Fibroblast of skin of left biceps (primary cell): ENCODE results near the gene KCNA1.
"Not testable (repeated sequence)": the region's sequence is repeated elsewhere in the genome, so short reads cannot be mapped to it uniquely, and the experiment has no call there.

Experiments
- DNase-seq, 2 experiments: peaks; one replicate each; pipeline ENCODE4 v3.0.0-alpha.2; 2013; ENCODE audit warnings: low read depth in 2 of 2

KCNA1 gene

DNA sequence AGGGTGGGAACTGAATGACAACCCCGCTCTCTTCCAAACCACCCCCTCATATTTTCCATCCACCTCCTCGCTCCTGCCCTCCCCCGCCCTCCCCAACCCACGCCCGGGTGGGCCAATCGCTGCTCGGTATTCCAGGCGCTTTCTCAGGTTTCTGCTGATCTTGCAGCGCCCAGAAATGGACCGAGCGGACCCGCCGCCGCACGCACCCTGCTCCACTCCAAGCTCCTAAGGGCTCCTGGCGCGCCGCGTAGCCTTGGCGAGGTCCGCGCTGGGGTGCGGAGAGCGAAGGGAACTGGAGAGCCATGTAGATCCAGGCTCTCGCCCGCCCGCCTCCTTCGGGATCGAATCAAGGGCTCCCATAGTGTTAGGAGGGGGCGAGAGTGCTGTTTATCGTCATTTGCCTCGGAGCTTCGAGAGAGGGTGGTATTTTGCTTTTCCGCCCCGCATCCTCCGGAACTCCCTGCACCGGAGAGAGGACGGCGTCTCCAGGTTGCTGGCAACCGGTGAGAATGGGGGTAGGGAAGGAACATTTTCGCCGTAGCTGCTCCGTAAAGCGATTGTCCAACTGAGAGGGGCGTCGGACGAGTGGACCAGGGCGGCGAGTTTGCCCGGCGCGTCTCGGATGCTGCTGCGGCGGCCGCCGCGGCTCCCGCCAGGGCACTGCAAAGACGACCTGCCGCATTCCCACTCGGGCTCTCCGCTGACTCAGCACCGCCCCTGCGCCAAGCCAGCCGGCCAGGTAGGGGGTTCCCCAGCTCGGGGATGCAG, at the start of gene KCNA1:
Gene KCNA1 (plus strand): TSS at position 172 of the 768 bp plus-strand sequence. CDS start 1,474 bp downstream, outside the sequence.
- DNase-seq: no peak

DNA sequence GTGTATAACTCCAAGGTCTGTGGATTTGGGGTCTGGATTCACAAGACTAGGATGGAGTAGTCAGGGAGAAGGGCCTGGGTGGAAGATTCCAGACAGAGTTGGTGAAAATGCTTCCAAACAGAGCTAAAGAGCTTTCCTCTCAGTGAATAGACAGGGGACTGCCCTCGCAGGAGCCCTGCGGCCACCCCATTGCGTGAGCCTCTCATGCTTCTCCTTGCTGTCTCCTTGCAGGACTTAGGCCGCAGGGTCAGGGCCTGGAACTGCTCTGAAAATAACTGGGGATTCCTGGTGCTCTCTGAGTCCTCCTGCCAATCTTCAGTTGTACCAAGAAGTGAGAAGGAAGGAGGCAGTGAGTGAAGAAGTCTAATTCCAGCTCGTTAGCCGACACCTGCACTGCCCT, 49.0 kb upstream of the KCNA1 start:
- no peak for DNase-seq

DNA sequence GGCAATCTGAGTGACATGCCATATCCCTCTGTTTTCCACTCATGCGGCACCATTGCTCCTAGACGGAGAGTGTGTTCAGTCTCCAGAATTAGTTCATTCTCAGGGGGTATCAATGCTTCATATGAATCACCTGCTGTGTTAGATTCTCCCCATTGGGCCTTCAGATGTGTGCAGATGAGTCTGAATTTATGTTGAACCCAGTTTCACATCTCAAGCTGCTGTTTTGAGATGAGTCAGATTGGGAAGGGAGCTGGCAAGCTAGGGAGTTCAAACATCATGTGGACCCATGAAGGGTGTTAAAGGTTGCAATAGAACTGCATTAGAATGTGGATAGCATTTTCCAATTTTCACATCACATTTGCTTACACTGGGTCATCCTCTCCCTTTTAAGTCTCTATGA, 46.9 kb upstream of the KCNA1 start:
- no peak for DNase-seq

DNA sequence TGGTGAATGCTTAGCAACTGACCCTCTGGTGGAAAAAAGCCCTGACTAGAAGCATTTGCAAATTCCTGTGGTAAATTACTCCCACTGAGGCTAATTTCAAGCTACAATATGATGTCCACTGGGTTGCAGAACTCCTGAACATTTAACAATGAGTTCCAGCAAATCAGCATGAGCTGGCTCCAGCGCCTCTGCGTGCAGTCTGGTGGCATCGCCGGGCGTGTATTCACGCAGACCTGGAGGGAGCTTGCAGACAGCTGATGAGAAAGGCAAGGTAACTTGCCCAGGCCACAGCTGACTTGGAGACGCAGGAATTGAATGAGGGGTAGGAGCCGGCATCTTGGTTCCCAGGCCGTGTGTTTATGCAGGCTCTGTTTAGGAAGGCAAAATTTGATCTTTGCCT, 45.1 kb upstream of the KCNA1 start:
- no peak for DNase-seq

DNA sequence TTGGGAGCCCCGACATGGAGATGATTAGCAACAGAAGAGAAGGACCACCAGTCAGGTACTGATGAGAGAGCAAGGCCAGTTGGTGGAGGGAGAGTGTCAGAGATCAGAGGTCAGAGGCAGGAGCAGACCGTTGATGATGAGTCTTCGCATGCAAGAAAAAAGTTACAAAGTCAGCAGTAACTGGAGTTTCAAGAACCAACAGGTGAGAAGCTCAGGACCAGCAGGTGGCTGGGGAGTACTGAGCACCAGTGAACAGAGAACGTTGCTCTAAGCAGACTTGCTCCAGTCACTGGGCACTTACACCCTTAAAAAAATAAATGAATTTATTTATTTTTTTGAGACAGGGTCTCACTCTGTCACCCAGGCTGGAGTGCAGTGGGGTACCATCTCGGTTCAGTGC, 44.5 kb upstream of the KCNA1 start:
- DNase-seq: no peak

DNA sequence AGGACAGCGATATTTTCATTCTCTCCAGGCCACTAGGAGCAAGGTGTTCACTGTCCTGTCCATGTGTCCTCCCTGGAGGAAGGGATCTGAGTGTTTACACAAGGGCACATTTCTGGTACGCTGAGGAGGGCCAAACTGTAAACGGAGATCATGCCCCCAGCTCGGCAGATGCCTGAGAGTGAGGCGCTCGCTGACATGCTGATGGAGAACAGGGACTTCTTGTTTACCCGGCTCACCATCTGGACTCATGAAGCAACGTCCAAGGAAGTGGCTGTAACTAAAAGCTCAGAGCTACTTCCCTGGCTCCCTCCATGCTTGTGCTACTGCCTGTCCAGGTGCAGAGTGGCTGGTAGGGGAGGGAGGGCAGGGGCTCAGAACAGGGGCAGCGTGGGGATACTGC, 43.4 kb upstream of the KCNA1 start:
- DNase-seq: no peak

DNA sequence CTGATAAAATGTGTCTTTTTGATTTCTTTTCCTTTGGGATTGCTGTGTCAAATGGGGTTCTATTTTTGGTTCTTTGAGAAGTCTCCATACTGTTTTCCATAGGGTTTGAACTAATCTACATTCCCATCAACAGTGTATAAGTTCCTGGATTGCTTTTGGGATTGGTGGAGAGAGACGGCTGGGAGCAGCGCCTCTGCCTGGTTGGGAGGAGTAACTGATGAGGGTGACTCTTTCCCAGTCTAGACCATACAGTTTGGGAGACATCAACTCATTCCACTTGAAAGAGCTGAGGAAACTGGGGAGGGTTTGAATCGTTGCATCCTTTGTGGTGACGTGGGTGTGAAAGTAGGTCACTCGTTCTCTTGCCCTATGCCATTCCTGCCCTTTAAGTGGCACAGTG, 42.3 kb upstream of the KCNA1 start:
- DNase-seq: no peak

DNA sequence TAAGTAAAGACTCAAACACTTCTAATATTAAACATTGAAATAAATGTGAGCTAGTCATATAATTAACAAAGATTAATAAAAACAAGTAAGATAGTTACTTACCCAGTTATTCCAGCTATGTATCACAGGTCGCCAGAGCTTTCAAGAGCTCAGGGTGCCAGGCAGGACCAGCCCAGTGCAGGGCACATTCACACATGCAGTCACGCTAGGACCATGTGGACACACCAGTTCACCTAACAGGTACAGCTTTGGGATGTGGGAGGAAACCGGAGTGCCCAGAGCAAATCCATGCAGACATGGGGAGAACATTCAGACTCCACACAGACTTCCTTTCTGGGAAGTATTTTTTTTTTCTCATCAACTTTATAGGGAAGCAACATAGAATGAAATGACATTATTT, 39.3 kb upstream of the KCNA1 start:
- DNase-seq: no peak

DNA sequence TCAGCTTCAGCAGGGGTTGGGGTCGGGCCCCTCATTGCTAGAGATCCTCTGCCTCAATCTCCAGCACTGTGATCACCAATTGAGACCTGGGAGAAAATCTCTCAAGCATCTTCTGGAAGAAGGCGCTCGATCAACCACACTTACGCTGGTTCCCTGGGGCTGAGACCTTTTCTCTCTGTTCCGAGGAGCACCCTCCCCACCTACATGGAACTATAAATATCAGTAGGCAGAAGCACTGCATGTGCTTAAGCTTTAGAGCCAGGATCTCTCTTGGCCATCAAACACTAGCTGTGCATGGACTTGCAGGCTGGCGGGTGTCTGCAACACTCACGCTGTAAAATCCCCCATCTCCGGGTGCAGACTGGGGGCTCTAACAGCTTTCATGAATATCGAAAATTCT, 38.2 kb upstream of the KCNA1 start:
- no peak for DNase-seq

DNA sequence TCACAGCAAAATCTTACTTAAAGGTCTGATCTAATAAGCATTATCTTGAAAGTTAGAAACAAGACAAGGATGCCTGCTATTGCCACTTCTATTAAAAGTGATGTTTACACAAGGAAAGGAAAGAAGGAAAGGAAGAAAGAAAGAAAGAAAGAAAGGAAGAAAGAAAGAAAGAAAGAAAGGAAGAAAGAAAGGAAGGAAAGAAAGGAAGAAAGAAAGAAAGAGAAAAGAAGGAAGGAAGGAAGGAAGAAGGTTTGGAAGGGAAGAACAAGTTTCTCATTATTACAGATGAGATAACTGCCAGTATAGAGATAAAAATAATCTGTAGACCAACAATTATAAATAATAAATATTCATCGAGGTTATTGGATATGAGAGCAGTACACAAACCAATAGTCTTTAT, 35.8 kb upstream of the KCNA1 start:
- DNase-seq: no peak

DNA sequence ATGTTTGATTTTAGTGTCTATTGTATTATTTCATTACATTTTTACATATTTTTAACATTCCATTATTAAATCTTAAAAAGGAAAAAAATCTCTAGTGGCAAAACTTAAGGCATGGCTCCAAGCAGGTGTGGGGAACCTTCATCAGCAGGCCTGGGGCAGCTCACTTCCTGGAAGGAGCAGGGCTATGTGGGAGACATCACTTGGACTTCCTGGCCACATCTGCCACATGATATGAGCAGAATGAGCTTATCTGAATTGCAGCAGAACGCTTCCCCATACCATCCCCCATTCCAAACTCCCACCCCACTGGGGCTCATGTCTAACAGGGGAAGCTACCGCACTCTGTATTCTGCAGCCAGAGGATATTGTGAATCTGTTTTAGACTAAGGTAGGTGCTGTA, 35.0 kb upstream of the KCNA1 start:
- no peak for DNase-seq

DNA sequence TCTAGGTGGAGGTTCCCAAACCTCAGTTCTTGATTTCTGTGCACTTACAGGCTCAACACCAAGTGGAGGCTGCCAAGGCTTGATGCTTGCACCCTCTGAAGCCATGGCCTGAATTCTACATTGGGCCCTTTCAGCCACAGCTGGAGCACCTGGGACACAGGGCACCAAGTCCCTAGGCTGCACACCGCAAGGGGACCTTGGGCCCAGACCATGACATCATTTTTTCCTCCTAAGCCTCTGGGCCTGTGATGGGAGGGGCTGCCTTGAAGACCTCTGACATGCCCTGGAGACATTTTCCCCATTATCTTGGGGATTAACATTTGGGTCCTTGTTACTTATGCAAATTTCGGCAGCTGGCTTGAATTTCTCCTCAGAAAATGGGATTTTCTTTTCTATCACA, 30.2 kb upstream of the KCNA1 start:
- not testable (repeated sequence) for DNase-seq

DNA sequence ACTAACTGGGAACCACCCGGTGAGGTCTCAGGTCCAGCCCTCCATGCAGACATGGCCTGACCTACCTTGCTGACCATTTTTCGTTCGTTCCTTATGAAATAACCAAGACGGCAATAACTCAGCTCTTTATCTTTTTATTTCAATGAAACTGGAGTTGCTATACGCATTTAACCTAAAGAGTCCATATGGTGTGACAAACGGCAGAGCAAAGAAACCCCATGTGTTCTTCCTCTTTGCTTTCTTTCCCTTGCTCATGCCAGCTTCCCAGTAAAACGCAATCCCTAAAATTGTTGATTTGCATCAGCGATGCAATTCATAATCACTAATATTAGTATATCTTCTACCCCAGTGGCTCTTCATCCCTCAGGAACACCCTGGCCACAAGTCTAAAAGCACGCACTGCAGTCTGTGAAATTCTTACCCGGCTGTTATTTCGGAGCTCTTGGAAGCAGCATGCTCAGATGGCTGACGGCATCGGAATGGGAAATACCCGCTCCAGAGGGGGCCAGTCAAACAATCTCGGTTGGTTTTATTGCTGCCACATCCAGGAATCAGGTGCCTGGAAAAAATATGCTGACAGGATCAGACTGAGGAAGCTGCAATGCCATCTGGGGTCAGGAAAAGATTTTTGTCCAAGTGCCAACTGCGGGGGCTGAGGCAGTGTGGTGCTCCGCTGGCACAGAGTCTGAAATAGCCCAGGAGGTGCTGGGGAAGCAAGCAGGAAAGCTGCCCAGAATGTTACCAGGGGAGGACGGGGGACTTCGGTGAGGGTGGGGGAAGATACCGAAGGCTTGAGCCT, 28.2 kb upstream of the KCNA1 start:
- DNase-seq: no peak

DNA sequence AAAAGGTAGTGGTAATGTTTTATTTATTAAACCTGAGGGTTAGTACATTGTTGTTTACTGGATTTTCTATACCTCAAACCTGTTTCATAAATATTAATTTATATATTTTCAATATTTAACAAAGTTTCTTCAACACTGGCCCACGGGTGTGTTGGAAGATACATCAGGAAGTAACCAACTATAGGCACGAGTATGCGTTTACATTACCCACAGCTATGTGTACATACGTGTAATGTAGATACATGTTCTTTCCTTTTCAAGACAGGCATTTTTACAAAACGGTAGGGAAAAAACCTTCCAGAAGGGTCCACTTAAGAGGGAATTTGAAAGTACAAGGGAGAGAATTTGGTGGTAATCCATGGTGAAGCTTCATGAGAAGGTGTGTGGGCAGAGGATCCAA, 17.8 kb upstream of the KCNA1 start:
- no peak for DNase-seq

DNA sequence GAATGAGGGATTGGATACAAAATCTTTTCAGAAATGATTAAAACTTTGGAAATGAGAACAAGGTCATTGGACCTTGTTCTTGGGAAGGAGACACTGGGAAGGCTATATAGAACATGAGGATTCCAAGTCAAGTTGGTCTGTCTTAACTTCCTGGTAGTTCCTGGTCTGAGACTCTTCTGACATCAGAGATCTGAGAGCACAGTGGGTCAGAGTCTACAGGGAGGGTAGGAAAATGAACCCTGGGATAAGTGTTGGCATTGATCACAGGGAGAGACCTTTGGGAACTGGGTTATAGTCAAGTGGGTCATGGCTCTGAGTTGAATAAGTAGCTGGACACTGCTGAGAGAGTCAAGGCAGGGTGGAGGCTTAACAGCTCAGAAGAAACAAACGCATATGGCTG, 17.3 kb upstream of the KCNA1 start:
- no peak for DNase-seq

DNA sequence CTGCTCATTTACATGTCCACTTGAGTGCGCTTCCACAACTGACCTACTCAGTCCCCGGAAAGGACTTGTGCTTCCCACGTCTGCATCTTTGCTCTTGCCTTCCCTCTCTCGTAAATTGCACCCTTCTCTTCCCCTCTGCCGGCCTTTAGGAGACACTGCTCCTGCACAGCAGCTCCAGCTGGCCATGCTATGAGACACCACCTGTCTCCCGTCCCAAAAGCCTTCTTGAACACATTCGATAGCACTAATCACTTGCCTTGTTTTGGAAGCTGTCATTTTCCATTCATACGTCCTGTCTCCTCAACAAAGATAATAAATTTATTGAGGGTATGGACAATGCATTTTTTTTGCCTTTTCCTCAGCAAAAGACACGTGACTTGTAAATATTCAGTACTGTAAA, 15.7 kb upstream of the KCNA1 start:
- no peak for DNase-seq

DNA sequence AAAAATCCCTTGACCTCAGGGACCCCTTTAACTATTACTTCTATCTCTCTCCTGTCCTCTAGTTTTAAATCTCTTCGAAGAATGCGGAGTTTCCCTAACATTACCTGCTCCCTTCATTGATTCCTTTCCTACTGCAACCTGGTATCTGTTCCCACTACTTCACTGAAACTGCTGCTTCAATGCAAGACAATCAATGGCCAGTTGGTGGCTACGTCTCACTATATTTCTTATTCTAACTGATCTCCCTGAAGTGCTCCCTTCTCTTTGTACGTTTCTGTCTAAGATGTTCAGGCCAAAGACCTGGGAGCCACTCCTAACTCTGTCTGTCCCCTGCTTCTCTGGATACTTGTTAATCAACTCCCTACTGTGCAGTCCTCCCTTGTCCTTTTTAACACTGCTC, 10.3 kb upstream of the KCNA1 start:
- DNase-seq: no peak

DNA sequence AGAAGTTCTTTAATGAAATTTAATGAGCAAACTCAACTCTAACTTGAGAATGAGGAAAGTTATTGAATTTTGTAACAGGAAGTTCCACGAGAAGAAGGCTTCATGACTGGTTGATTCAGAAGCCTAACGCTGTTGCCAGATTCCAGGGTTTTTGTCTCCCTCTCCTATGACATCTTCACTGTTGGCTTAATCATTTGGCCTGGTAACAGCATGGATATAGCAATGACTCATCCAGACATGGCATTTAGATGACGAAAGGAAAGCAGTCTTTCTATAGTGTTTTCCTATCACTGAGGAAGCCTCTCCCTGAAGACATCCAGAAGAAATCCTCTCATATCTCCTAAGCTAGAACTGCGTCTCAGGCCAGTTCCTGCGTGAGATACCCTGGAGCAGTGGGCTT, 9.4 kb upstream of the KCNA1 start:
- peak; percentile 69 to 75 for DNase-seq

DNA sequence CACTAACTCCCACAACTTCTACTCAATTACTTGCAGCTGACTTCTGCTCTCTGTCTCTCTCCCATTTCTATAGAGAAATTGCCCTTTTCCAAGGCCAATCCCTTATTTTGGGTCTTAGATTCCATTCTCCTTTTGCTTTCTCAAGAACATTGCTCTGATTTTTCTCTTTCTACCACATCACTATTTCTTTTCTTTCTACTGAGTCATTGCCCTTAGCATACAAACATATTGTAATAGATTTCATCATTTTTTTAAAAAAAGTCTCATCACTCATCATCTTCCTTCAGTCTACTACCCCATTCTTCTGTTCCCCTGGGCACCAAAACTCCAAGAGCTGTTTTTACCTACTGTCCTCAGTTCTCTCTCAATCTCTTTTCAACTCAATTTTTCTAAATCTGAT, 4.4 kb upstream of the KCNA1 start:
- no peak for DNase-seq

DNA sequence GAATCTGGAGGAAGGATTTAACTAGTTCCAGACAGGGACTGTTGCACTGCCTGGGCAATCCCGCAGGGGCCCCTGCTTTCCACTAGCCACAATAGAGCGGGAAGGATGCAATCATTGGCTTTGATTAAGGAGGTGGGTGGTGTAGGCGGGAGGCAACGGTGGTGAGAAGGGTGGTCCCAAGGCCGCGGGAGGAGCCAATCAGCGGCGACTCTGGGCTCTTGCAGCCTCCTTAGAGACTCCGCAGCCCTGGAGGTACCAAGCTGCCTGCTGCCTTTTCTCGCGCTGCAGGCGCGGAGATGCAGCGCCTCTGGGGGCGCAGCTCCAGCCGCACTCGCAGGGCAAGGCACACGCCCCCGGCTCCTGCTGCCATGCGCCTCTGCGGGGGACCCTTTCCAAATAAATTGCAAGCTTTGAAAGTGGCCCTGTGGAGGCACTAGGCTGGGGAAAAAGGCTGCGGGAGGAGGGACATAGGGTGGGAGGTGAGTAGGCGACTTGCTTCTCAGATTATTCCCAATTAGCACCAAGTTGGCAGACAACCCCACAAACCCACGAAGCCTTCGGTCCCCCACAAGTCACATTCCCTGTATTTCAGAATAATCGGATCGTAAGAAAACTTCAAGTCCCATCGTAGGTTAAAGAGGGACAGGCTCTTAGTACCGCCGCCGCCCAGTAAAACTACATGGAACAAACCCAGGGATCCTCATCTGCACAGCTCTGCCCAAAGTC, 858 bp upstream of the KCNA1 start:
- DNase-seq: peak; percentile 64 to 71

DNA sequence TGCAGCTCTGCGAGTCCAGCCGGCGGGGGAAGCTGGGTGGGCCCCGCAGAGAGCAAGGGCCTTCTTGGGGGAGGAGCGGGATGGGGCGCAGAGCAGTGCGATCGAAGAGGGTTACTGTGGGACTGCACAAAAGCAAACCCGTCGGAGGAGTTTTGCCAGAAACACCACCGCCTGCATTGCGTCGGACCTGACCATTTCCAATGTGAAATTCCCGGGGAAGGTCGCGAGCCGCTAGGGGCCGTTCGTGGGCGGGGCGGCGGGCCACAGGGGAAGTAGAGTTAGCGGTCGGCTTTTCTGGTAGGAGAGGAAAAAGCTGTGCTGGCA, 333 bp upstream of the KCNA1 start:
- DNase-seq: no peak

DNA sequence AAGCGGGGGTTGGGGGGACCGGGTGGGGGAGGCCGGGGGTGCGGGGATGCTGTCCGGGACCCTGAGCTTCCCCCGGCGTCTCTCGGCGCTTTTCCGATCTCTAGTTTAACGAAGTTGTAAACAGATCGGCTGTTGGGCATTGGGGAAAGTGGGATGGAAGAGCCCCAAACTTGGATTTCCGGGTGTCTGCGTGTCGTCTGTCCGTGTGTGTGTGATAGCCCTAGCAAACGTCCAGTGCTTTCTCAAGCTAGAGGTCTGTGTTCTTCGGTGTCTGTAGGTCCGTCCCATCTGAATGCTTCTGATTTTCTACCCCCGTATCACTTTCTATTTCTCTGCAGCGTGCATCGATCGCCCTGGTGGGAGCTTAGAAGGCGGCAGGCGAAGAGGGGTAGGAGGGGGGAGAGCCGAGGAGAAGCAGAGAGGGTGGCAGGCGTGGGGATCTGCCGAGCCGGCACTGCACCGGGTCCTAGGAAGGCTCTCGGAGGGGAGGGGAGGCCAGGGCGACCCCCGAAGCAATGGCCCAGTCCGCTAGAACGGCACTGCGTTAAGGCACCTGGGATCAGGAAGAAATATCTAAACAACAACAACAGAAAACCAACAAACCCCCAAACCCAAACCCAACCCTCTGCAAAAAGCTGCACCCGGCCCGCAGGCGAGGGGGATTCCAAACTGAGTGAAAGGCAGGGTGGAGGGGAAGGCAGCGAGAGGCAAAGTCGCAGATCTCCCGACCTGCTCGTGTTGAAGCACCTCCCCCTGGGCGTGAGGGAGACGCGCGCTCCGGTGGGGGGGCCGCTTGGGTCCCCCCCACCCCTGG, 1.0 kb downstream of the KCNA1 start:
- no peak for DNase-seq
